H9 (cell line): ENCODE results near the gene COX10. TPM values are rescaled to one million over a fixed set of nuclear protein-coding genes. Genes with fewer than 3 reads are reported as not detected.

ENCODE experiments used
- DNase-seq: peaks from one replicate; pipeline ENCODE4 v3.0.0-alpha.2; 2017
- H2AFZ ChIP-seq: one replicate; pipeline ENCODE4 v1.6.1; 2013; ENCODE audit warnings: mild to moderate bottlenecking, low read length, control low read depth, moderate library complexity
- H2AK5ac ChIP-seq: 2 replicates; pipeline ENCODE4 v1.6.1; 2013; ENCODE audit warnings: low read length, control low read depth, mixed read lengths; ENCODE audit not compliant: insufficient read length
- H2BK120ac ChIP-seq: one replicate; pipeline ENCODE4 v1.6.1; 2013; ENCODE audit warnings: low read depth, mild to moderate bottlenecking, low read length, control low read depth, inconsistent platforms; ENCODE audit not compliant: poor library complexity, severe bottlenecking
- H2BK12ac ChIP-seq: 2 replicates; pipeline ENCODE4 v1.6.1; 2013; ENCODE audit warnings: low read length, control low read depth, mixed read lengths, low read depth; ENCODE audit not compliant: insufficient read length
- H2BK15ac ChIP-seq: 2 replicates; pipeline ENCODE4 v1.6.1; 2013; ENCODE audit warnings: low read depth, low read length, control low read depth
- H2BK20ac ChIP-seq: one replicate; pipeline ENCODE4 v1.6.1; 2013; ENCODE audit warnings: low read depth, mild to moderate bottlenecking, low read length, control low read depth, inconsistent platforms; ENCODE audit not compliant: poor library complexity, severe bottlenecking
- H2BK5ac ChIP-seq: 2 replicates; pipeline ENCODE4 v1.6.1; 2013; ENCODE audit warnings: low read length, control low read depth, mixed read lengths; ENCODE audit not compliant: insufficient read length
- H3K14ac ChIP-seq: 2 replicates; pipeline ENCODE4 v1.6.1; 2013; ENCODE audit warnings: low read length, control low read depth; ENCODE audit not compliant: insufficient read depth
- H3K18ac ChIP-seq: 2 replicates; pipeline ENCODE4 v1.6.1; 2013; ENCODE audit warnings: low read depth, mild to moderate bottlenecking, mixed read lengths, low read length, control low read depth; ENCODE audit not compliant: insufficient read length
- H3K23ac ChIP-seq: 2 replicates; pipeline ENCODE4 v1.6.1; 2013; ENCODE audit warnings: low read length, control low read depth, mixed read lengths, low read depth; ENCODE audit not compliant: insufficient read length
- H3K23me2 ChIP-seq: 2 replicates; pipeline ENCODE4 v1.6.1; 2013; ENCODE audit warnings: low read depth, mild to moderate bottlenecking, mixed read lengths, low read length, control low read depth; ENCODE audit not compliant: insufficient read length, poor library complexity, severe bottlenecking
- H3K27ac ChIP-seq: 2 replicates; pipeline ENCODE4 v1.5.1; 2013; ENCODE audit warnings: low read length, control low read depth, mixed read lengths, low read depth; ENCODE audit not compliant: insufficient read length
- H3K27me3 ChIP-seq: 2 replicates; pipeline ENCODE4 v1.6.1; 2013; ENCODE audit warnings: low read length, control low read depth, inconsistent platforms; ENCODE audit not compliant: insufficient read depth
- H3K4ac ChIP-seq: 2 replicates; pipeline ENCODE4 v1.6.1; 2013; ENCODE audit warnings: low read depth, mild to moderate bottlenecking, control low read depth, inconsistent platforms, low read length, moderate library complexity
- H3K4me1 ChIP-seq: 2 replicates; pipeline ENCODE4 v1.6.1; 2013; ENCODE audit warnings: low read length, control low read depth, inconsistent platforms; ENCODE audit not compliant: insufficient read depth
- H3K4me2 ChIP-seq: 2 replicates; pipeline ENCODE4 v1.6.1; 2013; ENCODE audit warnings: low read length, control low read depth, mixed read lengths; ENCODE audit not compliant: insufficient read length, insufficient read depth
- H3K56ac ChIP-seq: 2 replicates; pipeline ENCODE4 v1.6.1; 2013; ENCODE audit warnings: low read depth, mild to moderate bottlenecking, mixed read lengths, low read length, control low read depth; ENCODE audit not compliant: insufficient read length
- H3K79me1 ChIP-seq: 2 replicates; pipeline ENCODE4 v1.6.1; 2013; ENCODE audit warnings: low read depth, mild to moderate bottlenecking, moderate library complexity, low read length, control low read depth, inconsistent platforms; ENCODE audit not compliant: insufficient read depth, poor library complexity, severe bottlenecking
- H3K79me2 ChIP-seq: 2 replicates; pipeline ENCODE4 v1.6.1; 2013; ENCODE audit warnings: low read length, control low read depth, inconsistent platforms; ENCODE audit not compliant: insufficient read depth
- H3K9ac ChIP-seq: 2 replicates; pipeline ENCODE4 v1.6.1; 2013; ENCODE audit warnings: low read length, control low read depth, mixed read lengths; ENCODE audit not compliant: insufficient read length; ENCODE audit errors: extremely low read depth
- H3K9me3 ChIP-seq: one replicate; pipeline ENCODE4 v1.6.1; 2013; ENCODE audit warnings: low read depth, low read length, inconsistent platforms; ENCODE audit not compliant: control insufficient read depth
- H3T11ph ChIP-seq: one replicate; pipeline ENCODE4 v1.6.1; 2013; ENCODE audit warnings: mild to moderate bottlenecking, low read length, control low read depth, inconsistent platforms
- H4K20me1 ChIP-seq: one replicate; pipeline ENCODE4 v1.6.1; 2013; ENCODE audit not compliant: control insufficient read depth, insufficient read length, insufficient read depth
- H4K5ac ChIP-seq: 2 replicates; pipeline ENCODE4 v1.6.1; 2013; ENCODE audit warnings: low read depth, mild to moderate bottlenecking, mixed read lengths, low read length, control low read depth; ENCODE audit not compliant: insufficient read length
- H4K8ac ChIP-seq: replicated peaks from 2 replicates; pipeline ENCODE4 v1.6.1; 2013; ENCODE audit warnings: low read length, control low read depth, mixed read lengths, low read depth; ENCODE audit not compliant: insufficient read length
- H4K91ac ChIP-seq: 2 replicates; pipeline ENCODE4 v1.6.1; 2013; ENCODE audit warnings: low read depth, mild to moderate bottlenecking, moderate library complexity, mixed read lengths, low read length, control low read depth; ENCODE audit not compliant: insufficient read length
- H3K27ac Mint-ChIP-seq, 3 experiments: 2 replicates in 2 of 3; 3 replicates in 1 of 3; pipeline ENCODE4 v1.8.0; 2020 to 2021; ENCODE audit warnings: mixed read lengths in 3 of 3, mild to moderate bottlenecking in 1 of 3, moderate library complexity in 1 of 3
- H3K27me3 Mint-ChIP-seq: 2 replicates; pipeline ENCODE4 v1.8.0; 2021; ENCODE audit warnings: low read depth, mild to moderate bottlenecking, moderate library complexity, mixed read lengths
- H3K36me3 Mint-ChIP-seq, 3 experiments: 2 replicates in 2 of 3; 3 replicates in 1 of 3; pipeline ENCODE4 v1.8.0; 2020 to 2021; ENCODE audit warnings: low read depth in 3 of 3, mixed read lengths in 3 of 3; ENCODE audit not compliant: insufficient read depth in 1 of 3
- H3K4me1 Mint-ChIP-seq, 2 experiments: 2 replicates each; pipeline ENCODE4 v1.8.0; 2020; ENCODE audit warnings: mixed read lengths in 2 of 2
- H3K4me3 Mint-ChIP-seq, 2 experiments: 2 replicates in 1 of 2; 3 replicates in 1 of 2; pipeline ENCODE4 v1.8.0; 2020 to 2021; ENCODE audit warnings: mild to moderate bottlenecking in 2 of 2, mixed read lengths in 2 of 2, moderate library complexity in 1 of 2
- H3K9me3 Mint-ChIP-seq, 2 experiments: 2 replicates in 1 of 2; 3 replicates in 1 of 2; pipeline ENCODE4 v1.8.0; 2020; ENCODE audit warnings: mild to moderate bottlenecking in 2 of 2, mixed read lengths in 2 of 2, moderate library complexity in 1 of 2
- CTCF ChIP-seq: fragments of 200-600 bp; sonication (generic); conservative IDR thresholded peaks from 3 replicates; pipeline ENCODE4 v1.8.0; 2021; ENCODE audit warnings: antibody characterized with exemption, mild to moderate bottlenecking
- WGBS: extraction: QIAGEN DNeasy Blood & Tissue Kit; methylation state at CpG from one replicate; pipeline ENCODE4 v1.1.7; 2013; ENCODE audit warnings: missing lambda C conversion rate, low lambda C conversion rate, mixed read lengths; ENCODE audit not compliant: insufficient read length; ENCODE audit errors: extremely low coverage; 5-methylcytosine and 5-hydroxymethylcytosine counted together
- total RNA-seq: library from RNA; stranded (reverse); gene quantifications from 2 replicates; pipeline ENCODE4 v1.2.1, GENCODE V29; 2021

COX10 gene
- total RNA-seq, 1 experiment from 2014 or later = 20.6 TPM

DNA sequence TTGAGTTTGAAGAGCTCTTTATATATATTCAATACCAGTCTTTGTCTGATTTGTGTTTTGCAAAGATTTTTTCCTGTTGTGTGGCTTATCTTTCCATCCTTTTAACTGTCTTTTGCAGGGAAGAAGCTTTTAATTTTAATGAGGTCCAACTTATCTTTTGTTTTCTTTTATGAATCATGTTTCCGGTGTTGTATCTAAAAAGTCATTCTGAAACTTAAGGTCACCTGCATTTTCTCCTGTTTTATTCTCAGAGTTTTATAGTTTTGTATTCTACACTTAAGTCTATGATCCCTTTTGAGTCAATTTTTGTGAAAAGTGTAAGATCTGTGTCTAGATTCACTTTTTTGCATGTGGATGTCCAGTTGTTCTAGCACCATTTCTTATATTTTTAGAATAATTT, 24.6 kb upstream of the COX10 start:
- Histone ChIP-seq H3K79me1 (no peaks in the 10 kb centered on the region), H3K9me3 (no peaks in the 10 kb centered on the region), H2BK12ac (no peak overlapping the region), H2BK120ac (no peak overlapping the region), H4K20me1 (no peaks in the 10 kb centered on the region), H4K8ac (no peak overlapping the region), H3K14ac (no peak overlapping the region), H2AK5ac (no peak overlapping the region), H3K4ac (no peak overlapping the region), H4K5ac (no peak overlapping the region), H3T11ph (no peak overlapping the region), H3K79me2 (no peaks in the 10 kb centered on the region), H3K23ac (no peak overlapping the region), H2BK5ac (no peak overlapping the region), H2AFZ (no peak overlapping the region), H4K91ac (no peak overlapping the region), H3K27ac (no peak overlapping the region), H2BK15ac (no peak overlapping the region), H3K23me2 (no peaks in the 10 kb centered on the region), H3K4me2 (no peak overlapping the region), H3K56ac (no peak overlapping the region), H2BK20ac (no peak overlapping the region), H3K27me3 (no peaks in the 10 kb centered on the region), H3K4me1 (no peaks in the 10 kb centered on the region), H3K18ac (no peak overlapping the region), H3K9ac (no peak overlapping the region)
- H3K4me1 Mint-ChIP-seq = no peaks in the 10 kb centered on the region
- no peak for TF ChIP-seq CTCF
- H3K36me3 Mint-ChIP-seq = no peaks in the 10 kb centered on the region
- DNase-seq = no peak
- H3K9me3 Mint-ChIP-seq = no peaks in the 10 kb centered on the region
- WGBS = no CpG with 5 or more reads among the region's 1 CpG
- H3K4me3 Mint-ChIP-seq = no peak overlapping the region
- no peaks in the 10 kb centered on the region for H3K27me3 Mint-ChIP-seq
- no peak overlapping the region for H3K27ac Mint-ChIP-seq
